ENCODE results near the gene ALOX15.
"Not testable (repeated sequence)": the region's sequence is repeated elsewhere in the genome, so short reads cannot be mapped to it uniquely, and the experiment has no call there.

- TF ChIP-seq EP300, POLR2AphosphoS5, CTCF, POLR2A (IDR thresholded peaks at IDR 0.05): not testable (repeated sequence)
Observed at GRCh38 chr17:4655933-4656332, 14.5 kb upstream of the ALOX15 start.

Measured in stomach (tissue), 4 donors.